SK-N-SH (cell line): ENCODE measurements around the gene KCND3. TPM values are rescaled to one million over a fixed set of nuclear protein-coding genes. Genes with fewer than 3 reads are reported as not detected.

Experiments
- CTCF ChIA-PET: fragments of 300-600, 350-600 bp; formaldehyde crosslinking; extraction: SDS; loops from one replicate; lab custom pipeline; 2021; lab: Yijun Ruan, JAX
- POLR2A ChIA-PET: fragments of 350-600 bp; sonication (Branson Sonifier 250); formaldehyde crosslinking; extraction: SDS; loops from one replicate; lab custom pipeline; 2020; ENCODE audit warnings: antibody characterized with exemption, inconsistent platforms; lab: Yijun Ruan, JAX
- DNase-seq: peaks from one replicate; pipeline ENCODE4 v3.0.0; 2012
- H2AFZ ChIP-seq: fragments of 200-600 bp; sonication (generic); 2 replicates; pipeline ENCODE4 v1.8.1; 2016; ENCODE audit warnings: antibody characterized with exemption, mild to moderate bottlenecking, low read depth
- H3F3A ChIP-seq: fragments of 200-600 bp; sonication (generic); replicated peaks from 2 replicates; pipeline ENCODE3; 2016; ENCODE audit warnings: antibody characterized with exemption, mild to moderate bottlenecking; ENCODE audit not compliant: insufficient read depth
- H3K27ac ChIP-seq, 2 experiments: fragments of 200-500 bp in 1 of 2; fragments of 200-600 bp in 1 of 2; sonication (Bioruptor generic) in 1 of 2; sonication (generic), shearing (Covaris generic) in 1 of 2; 2 replicates each; pipeline versions ENCODE4 v1.5.1 to v1.6.1; 2014 to 2016; ENCODE audit warnings: low read depth in 2 of 2, inconsistent platforms in 1 of 2, low read length in 1 of 2, mild to moderate bottlenecking in 1 of 2, mixed read lengths in 1 of 2
- H3K27me3 ChIP-seq: fragments of 200-600 bp; sonication (generic), shearing (Covaris generic); 2 replicates; pipeline ENCODE4 v1.6.1; 2016; ENCODE audit warnings: mixed run types; ENCODE audit not compliant: insufficient read depth
- H3K36me3 ChIP-seq, 2 experiments: fragments of 200-500 bp in 1 of 2; fragments of 200-600 bp in 1 of 2; sonication (Bioruptor generic) in 1 of 2; sonication (generic) in 1 of 2; replicated peaks in 1 of 2; 2 replicates each; pipeline versions ENCODE3 to v1.5.1; 2014 to 2016; ENCODE audit warnings: low read length in 1 of 2, mild to moderate bottlenecking in 1 of 2; ENCODE audit not compliant: insufficient read depth in 2 of 2, control insufficient read depth in 1 of 2
- H3K4me1 ChIP-seq, 2 experiments: fragments of 200-500 bp in 1 of 2; fragments of 200-600 bp in 1 of 2; sonication (Bioruptor generic) in 1 of 2; sonication (generic), shearing (Covaris generic) in 1 of 2; 2 replicates each; pipeline versions ENCODE4 v1.5.1 to v1.6.1; 2014 to 2016; ENCODE audit warnings: low read depth in 1 of 2, low read length in 1 of 2, mixed run types in 1 of 2; ENCODE audit not compliant: insufficient read depth in 2 of 2, control insufficient read depth in 1 of 2
- H3K4me2 ChIP-seq: fragments of 200-600 bp; sonication (generic), shearing (Covaris generic); 2 replicates; pipeline ENCODE4 v1.6.1; 2017; ENCODE audit warnings: mixed run types
- H3K4me3 ChIP-seq, 2 experiments: fragments of 200-500 bp in 1 of 2; fragments of 200-600 bp in 1 of 2; sonication (Bioruptor generic) in 1 of 2; sonication (generic), shearing (Covaris generic) in 1 of 2; 2 replicates each; pipeline versions ENCODE4 v1.5.1 to v1.8.1; 2014 to 2016; ENCODE audit warnings: low read depth in 2 of 2, inconsistent platforms in 1 of 2, low read length in 1 of 2, mild to moderate bottlenecking in 1 of 2, mixed read lengths in 1 of 2, moderate library complexity in 1 of 2
- H3K79me2 ChIP-seq: fragments of 200-600 bp; sonication (generic); 2 replicates; pipeline ENCODE4 v1.8.1; 2017; ENCODE audit warnings: mild to moderate bottlenecking; ENCODE audit not compliant: insufficient read depth
- H3K9ac ChIP-seq: fragments of 200-600 bp; sonication (generic); 2 replicates; pipeline ENCODE4 v1.6.1; 2017; ENCODE audit warnings: mixed run types
- H3K9me2 ChIP-seq: fragments of 200-600 bp; sonication (generic); 2 replicates; pipeline ENCODE4 v1.6.1; 2017; ENCODE audit warnings: mixed run types
- H3K9me3 ChIP-seq: fragments of 200-600 bp; sonication (generic); 2 replicates; pipeline ENCODE4 v1.6.1; 2017; ENCODE audit warnings: mixed run types, mild to moderate bottlenecking, moderate library complexity
- H4K20me1 ChIP-seq: fragments of 200-600 bp; sonication (generic); 2 replicates; pipeline ENCODE4 v1.6.1; 2017; ENCODE audit warnings: mild to moderate bottlenecking, mixed run types; ENCODE audit not compliant: insufficient read depth
- CHD2 ChIP-seq: fragments of 150-350 bp; IDR thresholded peaks from 2 replicates; pipeline ENCODE4 v1.6.1; 2018; ENCODE audit warnings: low read length; ENCODE audit not compliant: partially characterized antibody
- EP300 ChIP-seq, 2 experiments: IDR thresholded peaks; 2 replicates each; pipeline versions ENCODE4 v1.4.0 to v1.6.1; 2012; ENCODE audit warnings: borderline replicate concordance in 1 of 2, low read depth in 1 of 2, low read length in 1 of 2
- FOSL2 ChIP-seq: IDR thresholded peaks from 2 replicates; pipeline ENCODE4 v1.4.0; 2012; ENCODE audit warnings: low read depth, mild to moderate bottlenecking, moderate library complexity, borderline replicate concordance
- FOXM1 ChIP-seq: IDR thresholded peaks from 2 replicates; pipeline ENCODE4 v1.4.0; 2012; ENCODE audit warnings: low read depth, mild to moderate bottlenecking
- GATA2 ChIP-seq: sonication (generic); formaldehyde crosslinking; IDR thresholded peaks from 2 replicates; pipeline ENCODE4 v1.5.0; 2020; ENCODE audit warnings: mild to moderate bottlenecking, missing genetic modification reagents
- MXI1 ChIP-seq: IDR thresholded peaks from 2 replicates; pipeline ENCODE4 v1.6.1; 2012; ENCODE audit warnings: mild to moderate bottlenecking, low read depth, low read length, improper control_type of control experiment
- RAD21 ChIP-seq: IDR thresholded peaks from 2 replicates; pipeline ENCODE4 v1.6.1; 2012; ENCODE audit warnings: mild to moderate bottlenecking, low read length
- RCOR1 ChIP-seq: fragments of 150-350 bp; IDR thresholded peaks from 2 replicates; pipeline ENCODE4 v1.6.1; 2017; ENCODE audit warnings: antibody characterized with exemption, low read length
- SIN3A ChIP-seq: IDR thresholded peaks from 2 replicates; pipeline ENCODE4 v1.6.1; 2012; ENCODE audit warnings: low read depth, mild to moderate bottlenecking, low read length, moderate library complexity, borderline replicate concordance
- TAF1 ChIP-seq: IDR thresholded peaks from 2 replicates; pipeline ENCODE4 v1.6.1; 2012; ENCODE audit warnings: low read depth, mild to moderate bottlenecking, low read length, moderate library complexity, borderline replicate concordance
- TEAD4 ChIP-seq: IDR thresholded peaks from 2 replicates; pipeline ENCODE4 v1.4.0; 2012; ENCODE audit warnings: mild to moderate bottlenecking, borderline replicate concordance; ENCODE audit not compliant: insufficient read depth
- YY1 ChIP-seq: IDR thresholded peaks from 2 replicates; pipeline ENCODE4 v1.4.0; 2012; ENCODE audit warnings: low read depth, mild to moderate bottlenecking
- WGBS: methylation state at CpG from one replicate; pipeline ENCODE4 v1.1.6; 2017; ENCODE audit warnings: low lambda C conversion rate; 5-methylcytosine and 5-hydroxymethylcytosine counted together
- polyA plus RNA-seq, 3 experiments: library from polyadenylated mRNA; depleted of rRNA; stranded (reverse); fragments of >200 nt; gene quantifications; 2 replicates each; pipeline ENCODE4 v1.2.3, GENCODE V29; 2012
- TF ChIP-seq, protein P1 (sequence below): fragments of 200-600 bp; sonication (generic); IDR thresholded peaks from 2 replicates; pipeline ENCODE4 v1.6.1; 2017; ENCODE audit warnings: antibody characterized with exemption, mild to moderate bottlenecking, moderate library complexity
- TF ChIP-seq, protein P2 (sequence below): IDR thresholded peaks from 2 replicates; pipeline ENCODE4 v1.4.0; 2012; ENCODE audit warnings: low read depth, borderline replicate concordance
- TF ChIP-seq, protein P3 (sequence below): IDR thresholded peaks from 2 replicates; pipeline ENCODE4; 2012
- TF ChIP-seq, protein P4 (sequence below): fragments of 150-350 bp; IDR thresholded peaks from 2 replicates; pipeline ENCODE4 v1.6.1; 2016; ENCODE audit warnings: mild to moderate bottlenecking, low read depth, low read length
- TF ChIP-seq, protein P5 (sequence below): IDR thresholded peaks from 2 replicates; pipeline ENCODE4 v1.4.0; 2012; ENCODE audit warnings: low read depth

Gene KCND3
- polyA plus RNA-seq, 1 of the 3 experiments (the other 2 are of a cell fraction) = not detected

DNA sequence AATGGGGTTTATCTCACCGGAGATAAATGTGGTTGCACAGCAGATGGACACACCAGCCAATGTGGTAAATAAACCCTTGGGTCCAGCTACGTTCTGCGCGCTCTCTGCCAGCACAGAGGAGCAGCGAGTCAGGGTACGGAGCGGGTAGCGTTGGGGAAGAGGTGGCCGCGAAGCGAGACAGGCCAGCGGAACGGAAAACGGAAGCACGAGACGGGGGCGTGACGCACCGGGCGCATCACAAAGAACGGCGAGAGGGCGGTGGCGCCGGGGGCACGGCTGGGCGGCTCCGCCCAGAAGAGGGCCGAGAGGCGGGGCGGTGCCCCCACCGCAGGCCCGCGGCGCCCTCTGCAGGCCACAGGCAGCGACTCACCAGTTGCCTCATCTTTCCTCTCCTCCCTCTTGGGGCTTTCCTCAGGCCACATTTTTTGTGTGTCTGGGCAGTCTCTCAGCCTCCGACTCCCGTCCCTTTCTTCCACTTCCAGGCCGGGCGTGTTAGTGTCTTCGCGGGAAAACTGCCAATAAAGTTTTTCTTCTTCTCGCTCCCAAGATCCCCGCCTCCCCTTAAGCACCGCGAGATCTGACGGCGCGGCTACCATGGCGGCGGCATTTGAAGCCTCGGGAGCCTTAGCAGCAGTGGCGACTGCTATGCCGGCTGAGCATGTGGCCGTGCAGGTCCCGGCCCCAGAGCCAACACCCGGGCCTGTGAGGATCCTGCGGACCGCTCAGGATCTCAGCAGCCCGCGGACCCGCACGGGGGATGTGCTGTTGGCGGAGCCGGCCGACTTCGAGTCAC, 233.9 kb downstream of the KCND3 start, which contains the start of gene DDX20 (continued):
- TF ChIP-seq EP300 (IDR thresholded peaks at IDR 0.05; ENCODE audit: borderline replicate concordance in 1 of 2, low read depth in 1 of 2, low read length in 1 of 2) = peak in 1 of 2 experiments; percentile 39; a peak in 1 of 4 replicates
- peak; percentile 72 for TF ChIP-seq RAD21
- no peak for TF ChIP-seq RCOR1
- TF ChIP-seq, protein P1, sequence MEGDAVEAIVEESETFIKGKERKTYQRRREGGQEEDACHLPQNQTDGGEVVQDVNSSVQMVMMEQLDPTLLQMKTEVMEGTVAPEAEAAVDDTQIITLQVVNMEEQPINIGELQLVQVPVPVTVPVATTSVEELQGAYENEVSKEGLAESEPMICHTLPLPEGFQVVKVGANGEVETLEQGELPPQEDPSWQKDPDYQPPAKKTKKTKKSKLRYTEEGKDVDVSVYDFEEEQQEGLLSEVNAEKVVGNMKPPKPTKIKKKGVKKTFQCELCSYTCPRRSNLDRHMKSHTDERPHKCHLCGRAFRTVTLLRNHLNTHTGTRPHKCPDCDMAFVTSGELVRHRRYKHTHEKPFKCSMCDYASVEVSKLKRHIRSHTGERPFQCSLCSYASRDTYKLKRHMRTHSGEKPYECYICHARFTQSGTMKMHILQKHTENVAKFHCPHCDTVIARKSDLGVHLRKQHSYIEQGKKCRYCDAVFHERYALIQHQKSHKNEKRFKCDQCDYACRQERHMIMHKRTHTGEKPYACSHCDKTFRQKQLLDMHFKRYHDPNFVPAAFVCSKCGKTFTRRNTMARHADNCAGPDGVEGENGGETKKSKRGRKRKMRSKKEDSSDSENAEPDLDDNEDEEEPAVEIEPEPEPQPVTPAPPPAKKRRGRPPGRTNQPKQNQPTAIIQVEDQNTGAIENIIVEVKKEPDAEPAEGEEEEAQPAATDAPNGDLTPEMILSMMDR = peak; percentile 98
- TF ChIP-seq, protein P2, sequence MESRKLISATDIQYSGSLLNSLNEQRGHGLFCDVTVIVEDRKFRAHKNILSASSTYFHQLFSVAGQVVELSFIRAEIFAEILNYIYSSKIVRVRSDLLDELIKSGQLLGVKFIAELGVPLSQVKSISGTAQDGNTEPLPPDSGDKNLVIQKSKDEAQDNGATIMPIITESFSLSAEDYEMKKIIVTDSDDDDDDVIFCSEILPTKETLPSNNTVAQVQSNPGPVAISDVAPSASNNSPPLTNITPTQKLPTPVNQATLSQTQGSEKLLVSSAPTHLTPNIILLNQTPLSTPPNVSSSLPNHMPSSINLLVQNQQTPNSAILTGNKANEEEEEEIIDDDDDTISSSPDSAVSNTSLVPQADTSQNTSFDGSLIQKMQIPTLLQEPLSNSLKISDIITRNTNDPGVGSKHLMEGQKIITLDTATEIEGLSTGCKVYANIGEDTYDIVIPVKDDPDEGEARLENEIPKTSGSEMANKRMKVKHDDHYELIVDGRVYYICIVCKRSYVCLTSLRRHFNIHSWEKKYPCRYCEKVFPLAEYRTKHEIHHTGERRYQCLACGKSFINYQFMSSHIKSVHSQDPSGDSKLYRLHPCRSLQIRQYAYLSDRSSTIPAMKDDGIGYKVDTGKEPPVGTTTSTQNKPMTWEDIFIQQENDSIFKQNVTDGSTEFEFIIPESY = peak; percentile 99
- no peak for TF ChIP-seq FOSL2
- no peak for TF ChIP-seq FOXM1
- peak; percentile 97 for TF ChIP-seq SIN3A
- no peak for TF ChIP-seq TEAD4
- peak; percentile 99 for TF ChIP-seq CHD2
- TF ChIP-seq, protein P3, sequence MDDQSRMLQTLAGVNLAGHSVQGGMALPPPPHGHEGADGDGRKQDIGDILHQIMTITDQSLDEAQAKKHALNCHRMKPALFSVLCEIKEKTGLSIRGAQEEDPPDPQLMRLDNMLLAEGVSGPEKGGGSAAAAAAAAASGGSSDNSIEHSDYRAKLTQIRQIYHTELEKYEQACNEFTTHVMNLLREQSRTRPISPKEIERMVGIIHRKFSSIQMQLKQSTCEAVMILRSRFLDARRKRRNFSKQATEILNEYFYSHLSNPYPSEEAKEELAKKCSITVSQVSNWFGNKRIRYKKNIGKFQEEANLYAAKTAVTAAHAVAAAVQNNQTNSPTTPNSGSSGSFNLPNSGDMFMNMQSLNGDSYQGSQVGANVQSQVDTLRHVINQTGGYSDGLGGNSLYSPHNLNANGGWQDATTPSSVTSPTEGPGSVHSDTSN = peak; percentile 12
- TF ChIP-seq, protein P4, sequence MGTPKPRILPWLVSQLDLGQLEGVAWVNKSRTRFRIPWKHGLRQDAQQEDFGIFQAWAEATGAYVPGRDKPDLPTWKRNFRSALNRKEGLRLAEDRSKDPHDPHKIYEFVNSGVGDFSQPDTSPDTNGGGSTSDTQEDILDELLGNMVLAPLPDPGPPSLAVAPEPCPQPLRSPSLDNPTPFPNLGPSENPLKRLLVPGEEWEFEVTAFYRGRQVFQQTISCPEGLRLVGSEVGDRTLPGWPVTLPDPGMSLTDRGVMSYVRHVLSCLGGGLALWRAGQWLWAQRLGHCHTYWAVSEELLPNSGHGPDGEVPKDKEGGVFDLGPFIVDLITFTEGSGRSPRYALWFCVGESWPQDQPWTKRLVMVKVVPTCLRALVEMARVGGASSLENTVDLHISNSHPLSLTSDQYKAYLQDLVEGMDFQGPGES = no peak
- TF ChIP-seq, all 33 proteins: peak for 20

DNA sequence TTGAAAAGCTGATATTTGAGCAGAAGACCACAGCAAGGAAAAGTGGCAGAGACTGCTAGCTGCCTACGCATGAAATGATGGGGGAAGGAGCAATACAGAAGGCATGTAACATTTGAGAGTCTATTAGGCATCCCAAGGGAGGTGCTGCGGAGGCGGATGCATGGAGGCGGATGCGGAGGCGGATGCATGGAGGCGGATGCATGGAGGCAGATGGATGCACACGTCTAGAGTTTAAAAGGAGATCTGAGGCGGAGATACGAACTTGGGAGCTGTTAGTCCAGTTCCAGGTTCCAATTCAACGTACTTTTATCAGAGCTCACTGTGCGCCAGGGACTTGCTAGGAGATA, 234.5 kb downstream of the KCND3 start:
- Histone ChIP-seq H3F3A (peaks cover 9% of the 10 kb centered on the region), H3K9ac (peak overlapping the region; percentile 92), H3K9me3 (no peaks in the 10 kb centered on the region), H2AFZ (peak overlapping the region; percentile 97), H3K4me3 (peak overlapping the region; percentile 96 to 99), H3K4me2 (peak overlapping the region; percentile 83), H3K4me1 (peaks cover 9 to 11% of the 10 kb centered on the region in 2 experiments; a peak in 3 of 4 replicates), H3K27me3 (no peaks in the 10 kb centered on the region), H4K20me1 (no peaks in the 10 kb centered on the region), H3K79me2 (peaks cover 39% of the 10 kb centered on the region), H3K9me2 (no peaks in the 10 kb centered on the region), H3K36me3 (peaks cover 10 to 12% of the 10 kb centered on the region in 2 experiments), H3K27ac (peak overlapping the region; percentile 96 to 99)
- WGBS = 2% methylated on average over 12 of the region's 12 CpGs
- peak; percentile 79 for DNase-seq
- ChIA-PET CTCF (interaction anchor here (0.6 to 5.2 kb wide), 18 partner anchors 9 to 314 kb away, joined by 3 to 48 read pairs (median 5); partner anchors contain the start of gene INKA2), POLR2A (interaction anchor here (0.6 to 3.2 kb wide), 6 partner anchors 8 to 791 kb away, joined by 3 to 15 read pairs (median 4); partner anchors contain the start of genes INKA2 and LRIF1)
- TF ChIP-seq GATA2 (CRISPR knock-in tag) (peak; percentile 35; the same call in 1 of the 2 replicates), MXI1 (peak; percentile 52; the same call in 1 of the 2 replicates), TAF1 (no peak), YY1 (peak; percentile 41; the same call in 1 of the 2 replicates)
- TF ChIP-seq, protein P5, sequence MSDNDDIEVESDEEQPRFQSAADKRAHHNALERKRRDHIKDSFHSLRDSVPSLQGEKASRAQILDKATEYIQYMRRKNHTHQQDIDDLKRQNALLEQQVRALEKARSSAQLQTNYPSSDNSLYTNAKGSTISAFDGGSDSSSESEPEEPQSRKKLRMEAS = peak; percentile 40; the same call in 1 of the 2 replicates
